BJ (cell line): ENCODE results near the gene PDIK1L. TPM values are rescaled to one million over a fixed set of nuclear protein-coding genes. Genes with fewer than 3 reads are reported as not detected.

ENCODE experiments used
- CTCF ChIA-PET: fragments of 350-600 bp; formaldehyde crosslinking; extraction: SDS; loops from one replicate; lab custom pipeline; 2021; ENCODE audit warnings: antibody characterized with exemption, inconsistent platforms; lab: Yijun Ruan, JAX
- POLR2A ChIA-PET: fragments of 300-600 bp; sonication (Branson Sonifier 250); formaldehyde crosslinking; extraction: SDS; loops from one replicate; lab custom pipeline; 2021; ENCODE audit warnings: antibody characterized with exemption; lab: Charles Lee
- DNase-seq: peaks from one replicate; pipeline ENCODE4 v3.0.0-alpha.2; 2011; ENCODE audit warnings: low read depth
- H3K27me3 ChIP-seq: 2 replicates; pipeline ENCODE4 v1.6.0; 2011; ENCODE audit warnings: low read length; ENCODE audit not compliant: control insufficient read depth, insufficient read depth
- H3K36me3 ChIP-seq: 2 replicates; pipeline ENCODE4 v1.5.1; 2011; ENCODE audit warnings: low read length; ENCODE audit not compliant: control insufficient read depth, insufficient read depth
- H3K4me3 ChIP-seq: 2 replicates; pipeline ENCODE4 v1.5.1; 2011; ENCODE audit warnings: low read depth, mild to moderate bottlenecking, control low read depth, low read length
- CTCF ChIP-seq: IDR thresholded peaks from 2 replicates; pipeline ENCODE4 v1.5.1; 2011; ENCODE audit warnings: low read depth, mild to moderate bottlenecking, control low read depth, inconsistent platforms, low read length, moderate library complexity; ENCODE audit not compliant: insufficient read depth
- polyA plus RNA-seq: library from polyadenylated mRNA; depleted of rRNA; stranded (reverse); fragments of >200 nt; gene quantifications from 2 replicates; pipeline ENCODE4 v1.2.3, GENCODE V29; 2011

The PDIK1L gene
- polyA plus RNA-seq, 1 experiment: 1.4 TPM

GRCh38 chr1:26145041-26145959 lies 33.7 kb downstream of the PDIK1L start:
- ChIA-PET POLR2A (no interaction called here), CTCF (interaction anchor here (0.6 to 9.7 kb wide), 37 partner anchors 9 to 664 kb away, joined by 3 to 129 read pairs (median 4); partner anchors contain the start of genes CD52, EXTL1 and PDIK1L)
- H3K36me3 ChIP-seq: no peaks in the 10 kb centered on the region
- peak; percentile 78 for TF ChIP-seq CTCF
- no peak for DNase-seq
- H3K27me3 ChIP-seq: peaks cover 10% of the 10 kb centered on the region
- H3K4me3 ChIP-seq: no peak overlapping the region

GRCh38 chr1:26145960-26146294 lies 34.3 kb downstream of the PDIK1L start:
- TF ChIP-seq CTCF: no peak
- Histone ChIP-seq H3K36me3 (no peaks in the 10 kb centered on the region), H3K27me3 (peaks cover 14% of the 10 kb centered on the region), H3K4me3 (no peak overlapping the region)
- ChIA-PET CTCF (interaction anchor here (1.0 to 9.7 kb wide), 20 partner anchors 10 to 243 kb away, joined by 3 to 129 read pairs (median 6); partner anchors contain the start of genes CD52 and PDIK1L), POLR2A (no interaction called here)
- DNase-seq: no peak

GRCh38 chr1:26148887-26149286 lies 37.3 kb downstream of the PDIK1L start:
- TF ChIP-seq CTCF: no peak
- peaks cover 21% of the 10 kb centered on the region for H3K27me3 ChIP-seq
- no peak overlapping the region for H3K4me3 ChIP-seq
- no peaks in the 10 kb centered on the region for H3K36me3 ChIP-seq
- DNase-seq: no peak
- ChIA-PET POLR2A (no interaction called here), CTCF (interaction anchor here (0.5 to 1.3 kb wide), 3 partner anchors 15 to 114 kb away, joined by 3 to 4 read pairs (median 4); no protein-coding TSS in a partner anchor)

GRCh38 chr1:26153966-26154532 lies 42.4 kb downstream of the PDIK1L start:
- Histone ChIP-seq H3K4me3 (no peak overlapping the region), H3K36me3 (no peaks in the 10 kb centered on the region), H3K27me3 (peaks cover 30% of the 10 kb centered on the region)
- no peak for DNase-seq
- ChIA-PET POLR2A (no interaction called here), CTCF (interaction anchor here (1.8 to 5.7 kb wide), 2 partner anchors 9 to 10 kb away, joined by 10 to 51 read pairs; no protein-coding TSS in a partner anchor)
- no peak for TF ChIP-seq CTCF

GRCh38 chr1:26154750-26155149 lies 43.1 kb downstream of the PDIK1L start:
- POLR2A ChIA-PET: no interaction called here
- CTCF ChIA-PET: interaction anchor here (0.6 to 5.7 kb wide), 7 partner anchors 8 to 118 kb away, joined by 3 to 51 read pairs (median 10); partner anchors contain the start of genes CEP85 and ZNF593
- Histone ChIP-seq H3K27me3 (peaks cover 30% of the 10 kb centered on the region), H3K4me3 (no peak overlapping the region), H3K36me3 (no peaks in the 10 kb centered on the region)
- no peak for TF ChIP-seq CTCF
- no peak for DNase-seq
